ENCODE measurements around the gene CLEC11A.

CLEC11A gene

DNA sequence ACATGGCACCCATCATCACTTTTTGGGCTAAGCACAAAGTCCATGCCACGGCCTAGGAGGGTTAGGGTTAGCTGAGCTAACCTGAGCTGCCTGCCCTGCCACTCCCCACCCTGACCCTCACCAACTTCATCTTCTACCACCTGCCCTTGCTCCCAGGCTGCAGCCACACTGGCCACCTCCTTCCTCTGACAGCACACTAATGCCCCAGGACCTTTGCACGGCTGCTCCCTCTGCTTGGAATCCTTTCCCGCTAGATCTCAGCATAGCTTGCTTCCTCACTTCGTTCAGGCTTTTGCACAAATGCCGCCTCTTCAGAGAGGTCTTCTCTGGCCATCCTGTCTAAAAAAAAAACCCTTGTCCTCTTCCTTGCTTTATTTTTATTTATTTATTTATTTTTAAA lies 16.8 kb upstream of the CLEC11A start:
- no peak overlapping the region for H3K27ac ChIP-seq (ENCODE audit: low read length)
- H3K36me3 ChIP-seq (ENCODE audit: control insufficient read depth in 2 of 2, insufficient read depth in 2 of 2, low read length in 2 of 2), result no peaks in the 10 kb centered on the region
- peaks cover 15 to 16% of the 10 kb centered on the region in 2 donors for H3K27me3 ChIP-seq (ENCODE audit: control insufficient read depth in 1 of 2, insufficient read depth in 2 of 2, low read length in 2 of 2)
- no peaks in the 10 kb centered on the region for H3K4me1 ChIP-seq (ENCODE audit: control insufficient read depth, insufficient read depth, low read length)
- H3K4me3 ChIP-seq (ENCODE audit: low read length in 2 of 2), result no peak overlapping the region
- no peak overlapping the region for H3K9ac ChIP-seq (ENCODE audit: low read length in 2 of 2)
- no peaks in the 10 kb centered on the region for H3K9me3 ChIP-seq (ENCODE audit: control insufficient read depth in 2 of 2, low read length in 2 of 2)

DNA sequence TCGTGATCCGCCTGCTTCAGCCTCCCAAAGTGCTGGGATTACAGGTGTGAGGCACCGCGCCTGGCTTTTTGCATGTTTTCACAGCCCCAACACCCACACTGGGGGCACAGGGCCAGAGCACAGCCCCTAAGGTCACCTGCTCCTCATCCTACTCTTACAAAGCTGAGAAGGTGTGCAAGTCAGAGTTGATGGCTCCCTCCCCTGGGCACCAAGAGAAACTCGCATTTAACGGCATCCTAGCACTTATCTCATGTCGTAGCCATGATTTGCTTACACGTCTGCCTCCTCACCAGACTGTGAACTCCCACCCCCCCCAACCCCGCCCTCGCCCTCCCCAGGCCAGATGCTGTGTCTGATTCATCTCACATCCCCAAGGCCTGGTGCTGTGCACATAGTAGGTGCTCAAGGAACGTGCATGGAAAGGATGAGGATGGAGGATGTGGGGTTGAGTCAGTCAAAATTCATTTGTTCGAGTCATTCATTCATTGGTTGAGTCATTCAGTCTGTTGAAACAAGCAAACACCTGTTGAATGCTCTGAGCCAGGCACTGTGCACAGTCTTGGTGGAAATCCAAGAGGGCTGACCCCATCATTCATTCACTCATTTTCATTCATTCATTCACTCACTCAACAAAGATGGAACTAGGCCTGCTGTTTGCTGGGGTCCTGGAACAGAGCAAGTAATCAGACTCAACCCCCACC lies 14.8 kb upstream of the CLEC11A start:
- H3K36me3 ChIP-seq (ENCODE audit: control insufficient read depth in 2 of 2, insufficient read depth in 2 of 2, low read length in 2 of 2), result no peaks in the 10 kb centered on the region
- no peaks in the 10 kb centered on the region for H3K4me1 ChIP-seq (ENCODE audit: control insufficient read depth, insufficient read depth, low read length)
- no peak overlapping the region for H3K4me3 ChIP-seq (ENCODE audit: low read length in 2 of 2)
- H3K27ac ChIP-seq (ENCODE audit: low read length), result no peak overlapping the region
- H3K27me3 ChIP-seq (ENCODE audit: control insufficient read depth in 1 of 2, insufficient read depth in 2 of 2, low read length in 2 of 2), result peaks cover 7 to 15% of the 10 kb centered on the region in 2 donors
- H3K9ac ChIP-seq (ENCODE audit: low read length in 2 of 2), result no peak overlapping the region
- H3K9me3 ChIP-seq (ENCODE audit: control insufficient read depth in 2 of 2, low read length in 2 of 2), result no peaks in the 10 kb centered on the region

DNA sequence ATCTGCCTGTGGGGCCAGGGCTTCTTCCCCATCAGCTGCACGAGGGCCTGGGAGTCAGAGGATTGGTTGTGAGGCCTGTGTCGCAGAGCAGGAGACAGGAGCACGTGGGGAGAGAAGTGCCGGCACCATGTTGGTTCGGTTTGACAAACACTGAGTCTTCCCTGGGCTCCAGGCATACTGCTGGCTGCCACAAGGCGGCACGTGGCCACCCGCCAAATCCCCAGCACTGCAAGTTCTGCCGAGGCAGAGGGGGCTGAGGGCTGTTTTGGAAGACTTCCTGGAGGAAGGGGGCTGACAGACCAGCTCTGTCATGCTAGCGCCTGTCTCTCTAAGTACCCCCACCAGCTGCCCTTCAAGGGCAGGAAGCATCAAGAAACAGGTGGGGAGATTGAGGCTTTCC lies 13.1 kb upstream of the CLEC11A start:
- H3K4me1 ChIP-seq (ENCODE audit: control insufficient read depth, insufficient read depth, low read length), result no peaks in the 10 kb centered on the region
- no peaks in the 10 kb centered on the region for H3K9me3 ChIP-seq (ENCODE audit: control insufficient read depth in 2 of 2, low read length in 2 of 2)
- H3K4me3 ChIP-seq (ENCODE audit: low read length in 2 of 2), result no peak overlapping the region
- no peaks in the 10 kb centered on the region for H3K36me3 ChIP-seq (ENCODE audit: control insufficient read depth in 2 of 2, insufficient read depth in 2 of 2, low read length in 2 of 2)
- H3K27ac ChIP-seq (ENCODE audit: low read length), result no peak overlapping the region
- peaks cover 10 to 12% of the 10 kb centered on the region in 2 donors for H3K27me3 ChIP-seq (ENCODE audit: control insufficient read depth in 1 of 2, insufficient read depth in 2 of 2, low read length in 2 of 2)
- no peak overlapping the region for H3K9ac ChIP-seq (ENCODE audit: low read length in 2 of 2)

- no peaks in the 10 kb centered on the region for H3K4me1 ChIP-seq (ENCODE audit: control insufficient read depth, insufficient read depth, low read length)
- H3K4me3 ChIP-seq (ENCODE audit: low read length in 2 of 2), result no peak overlapping the region
- no peak overlapping the region for H3K27ac ChIP-seq (ENCODE audit: low read length)
- no peaks in the 10 kb centered on the region for H3K36me3 ChIP-seq (ENCODE audit: control insufficient read depth in 2 of 2, insufficient read depth in 2 of 2, low read length in 2 of 2)
- H3K9ac ChIP-seq (ENCODE audit: low read length in 2 of 2), result no peak overlapping the region
- H3K9me3 ChIP-seq (ENCODE audit: control insufficient read depth in 2 of 2, low read length in 2 of 2), result no peaks in the 10 kb centered on the region
- H3K27me3 ChIP-seq (ENCODE audit: control insufficient read depth in 1 of 2, insufficient read depth in 2 of 2, low read length in 2 of 2), result peaks cover 11 to 17% of the 10 kb centered on the region in 2 donors
Observed at GRCh38 chr19:50710612-50711011, 12.6 kb upstream of the CLEC11A start.

- no peaks in the 10 kb centered on the region for H3K36me3 ChIP-seq (ENCODE audit: control insufficient read depth in 2 of 2, insufficient read depth in 2 of 2, low read length in 2 of 2)
- H3K27ac ChIP-seq (ENCODE audit: low read length), result no peak overlapping the region
- no peak overlapping the region for H3K4me3 ChIP-seq (ENCODE audit: low read length in 2 of 2)
- H3K27me3 ChIP-seq (ENCODE audit: control insufficient read depth in 1 of 2, insufficient read depth in 2 of 2, low read length in 2 of 2), result peaks cover 17 to 23% of the 10 kb centered on the region in 2 donors
- no peak overlapping the region for H3K9ac ChIP-seq (ENCODE audit: low read length in 2 of 2)
- H3K9me3 ChIP-seq (ENCODE audit: control insufficient read depth in 2 of 2, low read length in 2 of 2), result no peaks in the 10 kb centered on the region
- no peaks in the 10 kb centered on the region for H3K4me1 ChIP-seq (ENCODE audit: control insufficient read depth, insufficient read depth, low read length)
Observed at GRCh38 chr19:50711196-50711595, 12.0 kb upstream of the CLEC11A start.

- Histone ChIP-seq H3K9ac (ENCODE audit: low read length in 2 of 2) (no peak overlapping the region), H3K4me3 (ENCODE audit: low read length in 2 of 2) (no peak overlapping the region), H3K27me3 (ENCODE audit: control insufficient read depth in 1 of 2, insufficient read depth in 2 of 2, low read length in 2 of 2) (peaks cover 18 to 26% of the 10 kb centered on the region in 2 donors), H3K9me3 (ENCODE audit: control insufficient read depth in 2 of 2, low read length in 2 of 2) (no peaks in the 10 kb centered on the region), H3K36me3 (ENCODE audit: control insufficient read depth in 2 of 2, insufficient read depth in 2 of 2, low read length in 2 of 2) (no peaks in the 10 kb centered on the region), H3K4me1 (ENCODE audit: control insufficient read depth, insufficient read depth, low read length) (no peaks in the 10 kb centered on the region), H3K27ac (ENCODE audit: low read length) (no peak overlapping the region)
Observed at GRCh38 chr19:50711805-50712204, 11.4 kb upstream of the CLEC11A start.

DNA sequence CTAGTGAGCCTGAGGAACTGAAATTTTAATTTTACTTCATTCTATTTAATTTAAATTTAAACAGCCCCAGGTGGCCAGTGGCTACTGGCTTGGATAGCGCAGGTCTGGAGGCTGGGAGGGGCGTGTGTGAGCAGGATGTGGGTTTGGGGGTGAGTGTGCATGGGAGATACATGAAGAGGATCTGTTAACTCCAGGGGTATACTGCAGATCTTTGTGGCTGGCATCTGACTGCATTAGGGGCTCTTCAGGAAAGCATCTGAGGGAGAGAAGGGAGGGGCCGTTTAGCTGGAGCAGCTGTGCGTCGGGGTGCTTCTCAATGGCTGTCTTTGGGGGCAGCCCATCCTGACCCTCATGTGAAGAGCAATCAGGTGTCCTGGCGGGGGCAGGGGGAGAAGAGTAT lies 10.3 kb upstream of the CLEC11A start:
- Histone ChIP-seq H3K27ac (ENCODE audit: low read length) (no peak overlapping the region), H3K9me3 (ENCODE audit: control insufficient read depth in 2 of 2, low read length in 2 of 2) (no peaks in the 10 kb centered on the region), H3K4me3 (ENCODE audit: low read length in 2 of 2) (no peak overlapping the region), H3K4me1 (ENCODE audit: control insufficient read depth, insufficient read depth, low read length) (peaks cover under 1% of the 10 kb centered on the region), H3K9ac (ENCODE audit: low read length in 2 of 2) (no peak overlapping the region), H3K27me3 (ENCODE audit: control insufficient read depth in 1 of 2, insufficient read depth in 2 of 2, low read length in 2 of 2) (peaks cover 27 to 35% of the 10 kb centered on the region in 2 donors), H3K36me3 (ENCODE audit: control insufficient read depth in 2 of 2, insufficient read depth in 2 of 2, low read length in 2 of 2) (no peaks in the 10 kb centered on the region)

- no peak overlapping the region for H3K4me3 ChIP-seq (ENCODE audit: low read length in 2 of 2)
- no peaks in the 10 kb centered on the region for H3K36me3 ChIP-seq (ENCODE audit: control insufficient read depth in 2 of 2, insufficient read depth in 2 of 2, low read length in 2 of 2)
- no peak overlapping the region for H3K27ac ChIP-seq (ENCODE audit: low read length)
- no peaks in the 10 kb centered on the region for H3K9me3 ChIP-seq (ENCODE audit: control insufficient read depth in 2 of 2, low read length in 2 of 2)
- H3K27me3 ChIP-seq (ENCODE audit: control insufficient read depth in 1 of 2, insufficient read depth in 2 of 2, low read length in 2 of 2), result peaks cover 33 to 37% of the 10 kb centered on the region in 2 donors
- H3K9ac ChIP-seq (ENCODE audit: low read length in 2 of 2), result no peak overlapping the region
- H3K4me1 ChIP-seq (ENCODE audit: control insufficient read depth, insufficient read depth, low read length), result peaks cover 5% of the 10 kb centered on the region
Observed at GRCh38 chr19:50713556-50714236, 9.5 kb upstream of the CLEC11A start.

GRCh38 chr19:50716178-50717025 lies 6.8 kb upstream of the CLEC11A start:
- no peaks in the 10 kb centered on the region for H3K36me3 ChIP-seq (ENCODE audit: control insufficient read depth in 2 of 2, insufficient read depth in 2 of 2, low read length in 2 of 2)
- H3K27ac ChIP-seq (ENCODE audit: low read length), result no peak overlapping the region
- no peaks in the 10 kb centered on the region for H3K9me3 ChIP-seq (ENCODE audit: control insufficient read depth in 2 of 2, low read length in 2 of 2)
- no peak overlapping the region for H3K4me3 ChIP-seq (ENCODE audit: low read length in 2 of 2)
- no peak overlapping the region for H3K9ac ChIP-seq (ENCODE audit: low read length in 2 of 2)
- H3K4me1 ChIP-seq (ENCODE audit: control insufficient read depth, insufficient read depth, low read length), result peaks cover 9% of the 10 kb centered on the region
- peaks cover 35 to 41% of the 10 kb centered on the region in 2 donors for H3K27me3 ChIP-seq (ENCODE audit: control insufficient read depth in 1 of 2, insufficient read depth in 2 of 2, low read length in 2 of 2)

DNA sequence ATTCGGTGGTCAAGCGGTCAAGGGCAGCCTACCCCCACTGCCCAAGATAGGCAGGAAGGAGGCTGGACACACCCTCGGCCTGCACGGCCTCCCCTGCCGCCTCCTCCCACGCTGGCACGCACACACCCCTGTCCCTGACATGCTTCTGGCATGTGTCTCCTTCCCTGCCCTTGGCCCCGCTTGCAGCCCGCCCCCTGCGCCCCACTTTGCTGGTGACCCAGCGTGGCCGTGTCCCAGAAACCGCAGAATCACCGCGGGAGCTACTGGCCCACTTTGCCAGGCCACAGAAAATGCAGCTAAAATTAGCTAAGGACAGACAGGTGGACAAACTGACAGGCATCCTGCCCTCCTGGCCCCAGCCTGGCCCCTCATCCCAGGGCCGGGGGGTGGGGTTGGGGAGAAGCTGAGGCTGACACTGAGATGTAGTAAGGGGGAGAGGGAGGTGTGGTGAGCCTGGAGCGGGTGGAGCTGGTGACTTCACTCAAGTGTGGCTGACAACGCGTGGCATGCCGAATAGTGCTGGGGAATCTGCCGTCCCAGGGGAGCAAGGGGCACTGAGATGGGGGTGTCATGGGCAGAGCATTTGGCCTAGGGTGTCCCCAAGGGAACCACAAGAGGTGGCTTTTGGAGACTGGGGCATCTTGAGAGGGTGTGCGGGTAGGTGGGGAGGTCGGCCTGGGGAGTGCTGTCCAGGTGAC lies 6.0 kb upstream of the CLEC11A start:
- Histone ChIP-seq H3K27ac (ENCODE audit: low read length) (no peak overlapping the region), H3K27me3 (ENCODE audit: control insufficient read depth in 1 of 2, insufficient read depth in 2 of 2, low read length in 2 of 2) (peaks cover 31 to 41% of the 10 kb centered on the region in 2 donors), H3K4me3 (ENCODE audit: low read length in 2 of 2) (no peak overlapping the region)

More for the DNA sequence above, 6.0 kb upstream of the CLEC11A start:
- H3K4me1 ChIP-seq (ENCODE audit: control insufficient read depth, insufficient read depth, low read length), result peaks cover 9% of the 10 kb centered on the region
- H3K36me3 ChIP-seq (ENCODE audit: control insufficient read depth in 2 of 2, insufficient read depth in 2 of 2, low read length in 2 of 2), result no peaks in the 10 kb centered on the region
- no peak overlapping the region for H3K9ac ChIP-seq (ENCODE audit: low read length in 2 of 2)
- H3K9me3 ChIP-seq (ENCODE audit: control insufficient read depth in 2 of 2, low read length in 2 of 2), result no peaks in the 10 kb centered on the region
